ENCODE data around the gene TPM3. TPM values are rescaled to one million over a fixed set of nuclear protein-coding genes. Genes with fewer than 3 reads are reported as not detected.

The TPM3 gene
- polyA plus RNA-seq, 1 donor from 2014 or later: 356 TPM

DNA sequence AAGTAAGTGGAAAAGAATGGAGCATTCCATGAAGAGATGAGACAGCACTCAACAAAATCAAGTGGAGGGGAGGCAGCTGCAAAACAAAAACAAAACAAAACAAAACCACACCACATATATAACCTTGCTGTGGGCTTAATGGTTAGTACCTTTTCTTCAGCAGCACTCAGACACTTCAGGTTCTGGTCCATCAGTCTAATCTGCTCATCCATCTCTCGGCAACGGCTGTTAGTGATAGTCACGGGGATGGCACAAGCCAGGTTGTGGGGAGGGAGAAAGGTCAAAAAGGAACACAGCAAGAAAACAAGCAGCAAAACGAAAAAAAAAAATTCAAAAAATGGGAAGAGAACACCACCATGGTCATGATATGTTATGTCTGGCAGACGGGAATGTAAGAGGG lies 20.0 kb downstream of the TPM3 start:
- no peak overlapping the region for H3K27ac ChIP-seq (ENCODE audit: low read length)
- H3K9me2 ChIP-seq (ENCODE audit: insufficient read depth, low read length): no peaks in the 10 kb centered on the region
- no peaks in the 10 kb centered on the region for H3F3A ChIP-seq (ENCODE audit: insufficient read depth, low read length, poor library complexity, severe bottlenecking)
- H3K27me3 ChIP-seq (ENCODE audit: insufficient read depth, low read depth, low read length): no peaks in the 10 kb centered on the region
- no peaks in the 10 kb centered on the region for H3K9me3 ChIP-seq (ENCODE audit: low read length)
- H3K79me2 ChIP-seq (replicated peaks; ENCODE audit: insufficient read depth, low read length): peaks cover 8% of the 10 kb centered on the region
- H4K20me1 ChIP-seq (ENCODE audit: insufficient read depth): no peaks in the 10 kb centered on the region
- no peak for TF ChIP-seq TAF1 (IDR thresholded peaks at IDR 0.05; ENCODE audit: low read depth)
- no peak for TF ChIP-seq SMC3 (conservative IDR thresholded peaks at IDR 0.05; ENCODE audit: poor library complexity)
- TF ChIP-seq RAD21 (conservative IDR thresholded peaks at IDR 0.05): no peak
- TF ChIP-seq EP300 (conservative IDR thresholded peaks at IDR 0.05; ENCODE audit: poor library complexity, severe bottlenecking): no peak
- no peak for TF ChIP-seq EZH2 (IDR thresholded peaks at IDR 0.05; ENCODE audit: borderline replicate concordance, insufficient read depth, low read length, poor library complexity, severe bottlenecking)
- TF ChIP-seq, protein P1, sequence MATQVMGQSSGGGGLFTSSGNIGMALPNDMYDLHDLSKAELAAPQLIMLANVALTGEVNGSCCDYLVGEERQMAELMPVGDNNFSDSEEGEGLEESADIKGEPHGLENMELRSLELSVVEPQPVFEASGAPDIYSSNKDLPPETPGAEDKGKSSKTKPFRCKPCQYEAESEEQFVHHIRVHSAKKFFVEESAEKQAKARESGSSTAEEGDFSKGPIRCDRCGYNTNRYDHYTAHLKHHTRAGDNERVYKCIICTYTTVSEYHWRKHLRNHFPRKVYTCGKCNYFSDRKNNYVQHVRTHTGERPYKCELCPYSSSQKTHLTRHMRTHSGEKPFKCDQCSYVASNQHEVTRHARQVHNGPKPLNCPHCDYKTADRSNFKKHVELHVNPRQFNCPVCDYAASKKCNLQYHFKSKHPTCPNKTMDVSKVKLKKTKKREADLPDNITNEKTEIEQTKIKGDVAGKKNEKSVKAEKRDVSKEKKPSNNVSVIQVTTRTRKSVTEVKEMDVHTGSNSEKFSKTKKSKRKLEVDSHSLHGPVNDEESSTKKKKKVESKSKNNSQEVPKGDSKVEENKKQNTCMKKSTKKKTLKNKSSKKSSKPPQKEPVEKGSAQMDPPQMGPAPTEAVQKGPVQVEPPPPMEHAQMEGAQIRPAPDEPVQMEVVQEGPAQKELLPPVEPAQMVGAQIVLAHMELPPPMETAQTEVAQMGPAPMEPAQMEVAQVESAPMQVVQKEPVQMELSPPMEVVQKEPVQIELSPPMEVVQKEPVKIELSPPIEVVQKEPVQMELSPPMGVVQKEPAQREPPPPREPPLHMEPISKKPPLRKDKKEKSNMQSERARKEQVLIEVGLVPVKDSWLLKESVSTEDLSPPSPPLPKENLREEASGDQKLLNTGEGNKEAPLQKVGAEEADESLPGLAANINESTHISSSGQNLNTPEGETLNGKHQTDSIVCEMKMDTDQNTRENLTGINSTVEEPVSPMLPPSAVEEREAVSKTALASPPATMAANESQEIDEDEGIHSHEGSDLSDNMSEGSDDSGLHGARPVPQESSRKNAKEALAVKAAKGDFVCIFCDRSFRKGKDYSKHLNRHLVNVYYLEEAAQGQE (IDR thresholded peaks at IDR 0.05; ENCODE audit: borderline replicate concordance): no peak
- TF ChIP-seq, protein P2, sequence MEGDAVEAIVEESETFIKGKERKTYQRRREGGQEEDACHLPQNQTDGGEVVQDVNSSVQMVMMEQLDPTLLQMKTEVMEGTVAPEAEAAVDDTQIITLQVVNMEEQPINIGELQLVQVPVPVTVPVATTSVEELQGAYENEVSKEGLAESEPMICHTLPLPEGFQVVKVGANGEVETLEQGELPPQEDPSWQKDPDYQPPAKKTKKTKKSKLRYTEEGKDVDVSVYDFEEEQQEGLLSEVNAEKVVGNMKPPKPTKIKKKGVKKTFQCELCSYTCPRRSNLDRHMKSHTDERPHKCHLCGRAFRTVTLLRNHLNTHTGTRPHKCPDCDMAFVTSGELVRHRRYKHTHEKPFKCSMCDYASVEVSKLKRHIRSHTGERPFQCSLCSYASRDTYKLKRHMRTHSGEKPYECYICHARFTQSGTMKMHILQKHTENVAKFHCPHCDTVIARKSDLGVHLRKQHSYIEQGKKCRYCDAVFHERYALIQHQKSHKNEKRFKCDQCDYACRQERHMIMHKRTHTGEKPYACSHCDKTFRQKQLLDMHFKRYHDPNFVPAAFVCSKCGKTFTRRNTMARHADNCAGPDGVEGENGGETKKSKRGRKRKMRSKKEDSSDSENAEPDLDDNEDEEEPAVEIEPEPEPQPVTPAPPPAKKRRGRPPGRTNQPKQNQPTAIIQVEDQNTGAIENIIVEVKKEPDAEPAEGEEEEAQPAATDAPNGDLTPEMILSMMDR (IDR thresholded peaks at IDR 0.05; ENCODE audit: poor library complexity, severe bottlenecking): no peak
- TF ChIP-seq POLR2AphosphoS5 (IDR thresholded peaks at IDR 0.05): no peak
- TF ChIP-seq MXI1 (conservative IDR thresholded peaks at IDR 0.05; ENCODE audit: poor library complexity, severe bottlenecking): no peak
- no peak overlapping the region for H3K4me3 ChIP-seq (ENCODE audit: low read length)
- peaks cover 13% of the 10 kb centered on the region for H3K36me3 ChIP-seq (ENCODE audit: insufficient read depth, low read length)
- H3K9ac ChIP-seq (ENCODE audit: low read length): no peak overlapping the region
- no peak overlapping the region for H3K4me2 ChIP-seq (ENCODE audit: low read length)
- no peak overlapping the region for H2AFZ ChIP-seq (ENCODE audit: low read depth, low read length)

DNA sequence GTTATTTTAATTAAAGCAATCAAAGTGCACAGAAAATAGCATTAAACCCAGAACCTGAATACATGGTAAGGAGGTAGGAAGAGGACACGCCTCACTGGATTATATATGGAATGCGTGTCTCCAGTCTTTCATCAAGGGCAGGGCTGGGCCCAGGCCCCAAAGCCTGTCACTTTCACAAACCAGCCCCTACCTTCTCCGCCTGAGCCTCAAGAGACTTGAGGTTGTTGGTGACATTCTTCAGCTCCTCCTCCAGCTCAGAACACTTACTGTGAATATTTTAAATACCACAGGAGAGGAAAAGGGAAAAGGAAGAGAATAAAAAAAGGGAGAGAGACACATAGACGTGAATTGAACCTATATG lies 20.7 kb downstream of the TPM3 start:
- no peaks in the 10 kb centered on the region for H3K9me2 ChIP-seq (ENCODE audit: insufficient read depth, low read length)
- no peak overlapping the region for H3K4me3 ChIP-seq (ENCODE audit: low read length)
- peaks cover 2% of the 10 kb centered on the region for H3K79me2 ChIP-seq (replicated peaks; ENCODE audit: insufficient read depth, low read length)
- H2AFZ ChIP-seq (ENCODE audit: low read depth, low read length): no peak overlapping the region
- no peaks in the 10 kb centered on the region for H4K20me1 ChIP-seq (ENCODE audit: insufficient read depth)
- H3K36me3 ChIP-seq (ENCODE audit: insufficient read depth, low read length): peaks cover 13% of the 10 kb centered on the region
- H3K9ac ChIP-seq (ENCODE audit: low read length): no peak overlapping the region
- H3K9me3 ChIP-seq (ENCODE audit: low read length): no peaks in the 10 kb centered on the region
- no peaks in the 10 kb centered on the region for H3F3A ChIP-seq (ENCODE audit: insufficient read depth, low read length, poor library complexity, severe bottlenecking)
- no peak overlapping the region for H3K27ac ChIP-seq (ENCODE audit: low read length)
- H3K4me2 ChIP-seq (ENCODE audit: low read length): no peak overlapping the region
- H3K27me3 ChIP-seq (ENCODE audit: insufficient read depth, low read depth, low read length): no peaks in the 10 kb centered on the region
- TF ChIP-seq MXI1 (conservative IDR thresholded peaks at IDR 0.05; ENCODE audit: poor library complexity, severe bottlenecking): no peak
- TF ChIP-seq EZH2 (IDR thresholded peaks at IDR 0.05; ENCODE audit: borderline replicate concordance, insufficient read depth, low read length, poor library complexity, severe bottlenecking): no peak
- no peak for TF ChIP-seq RAD21 (conservative IDR thresholded peaks at IDR 0.05)
- TF ChIP-seq SMC3 (conservative IDR thresholded peaks at IDR 0.05; ENCODE audit: poor library complexity): no peak
- TF ChIP-seq, protein P1 (IDR thresholded peaks at IDR 0.05; ENCODE audit: borderline replicate concordance): no peak
- no peak for TF ChIP-seq EP300 (conservative IDR thresholded peaks at IDR 0.05; ENCODE audit: poor library complexity, severe bottlenecking)
- TF ChIP-seq, protein P2 (IDR thresholded peaks at IDR 0.05; ENCODE audit: poor library complexity, severe bottlenecking): no peak
- no peak for TF ChIP-seq POLR2AphosphoS5 (IDR thresholded peaks at IDR 0.05)
- TF ChIP-seq TAF1 (IDR thresholded peaks at IDR 0.05; ENCODE audit: low read depth): no peak
